KMS-11 (cell line): ENCODE results near the gene CDK12.

ENCODE experiments used
- H2AFZ ChIP-seq: fragments of 200-600 bp; sonication (generic); 2 replicates; pipeline ENCODE4 v1.6.1; 2016; ENCODE audit warnings: antibody characterized with exemption, mixed run types, low read depth
- H3K27ac ChIP-seq: fragments of 200-600 bp; sonication (generic); 2 replicates; pipeline ENCODE4 v1.6.1; 2016; ENCODE audit warnings: mild to moderate bottlenecking, mixed run types
- H3K27me3 ChIP-seq: fragments of 200-600 bp; sonication (generic); 2 replicates; pipeline ENCODE4 v1.6.1; 2017; ENCODE audit warnings: mild to moderate bottlenecking, low read depth, mixed run types, moderate library complexity; ENCODE audit not compliant: insufficient read depth
- H3K36me3 ChIP-seq: fragments of 200-600 bp; sonication (generic); 2 replicates; pipeline ENCODE4 v1.6.1; 2017; ENCODE audit warnings: mild to moderate bottlenecking, mixed run types; ENCODE audit not compliant: insufficient read depth
- H3K4me1 ChIP-seq: fragments of 200-600 bp; sonication (generic); 2 replicates; pipeline ENCODE4 v1.6.1; 2016; ENCODE audit warnings: mild to moderate bottlenecking, low read depth, mixed run types; ENCODE audit not compliant: poor library complexity, severe bottlenecking
- H3K4me2 ChIP-seq: fragments of 200-600 bp; sonication (generic); 2 replicates; pipeline ENCODE4 v1.7.0; 2016; ENCODE audit warnings: mild to moderate bottlenecking, mixed run types
- H3K4me3 ChIP-seq: fragments of 200-600 bp; sonication (generic); IDR thresholded peaks from 2 replicates; pipeline ENCODE4 v1.6.1; 2017; ENCODE audit warnings: low read depth, low read length, mixed read lengths; ENCODE audit not compliant: insufficient read depth
- H3K79me2 ChIP-seq: fragments of 200-600 bp; sonication (generic); 2 replicates; pipeline ENCODE4 v1.6.1; 2016; ENCODE audit warnings: low read depth, mixed run types; ENCODE audit not compliant: insufficient read depth
- H3K9ac ChIP-seq: fragments of 200-600 bp; sonication (generic); 2 replicates; pipeline ENCODE4 v1.6.1; 2016; ENCODE audit warnings: mild to moderate bottlenecking, mixed run types
- H4K20me1 ChIP-seq: fragments of 200-600 bp; sonication (generic); 2 replicates; pipeline ENCODE4 v1.6.1; 2016; ENCODE audit warnings: mild to moderate bottlenecking, mixed run types; ENCODE audit not compliant: insufficient read depth
- TF ChIP-seq, protein P1 (sequence below): fragments of 200-600 bp; sonication (generic); conservative IDR thresholded peaks from 2 replicates; pipeline ENCODE4 v1.6.1; 2017; ENCODE audit warnings: low read depth, mild to moderate bottlenecking, antibody characterized with exemption, low read length, moderate library complexity, mixed read lengths

CDK12 gene

GRCh38 chr17:39513915-39514314, 52.6 kb downstream of the CDK12 start:
- Histone ChIP-seq H3K36me3 (peaks cover 21% of the 10 kb centered on the region; the same call in 1 of the 2 replicates), H4K20me1 (no peaks in the 10 kb centered on the region; the same call in 1 of the 2 replicates), H3K9ac (no peak overlapping the region), H3K27ac (no peak overlapping the region), H3K4me1 (no peaks in the 10 kb centered on the region), H3K4me3 (no peak overlapping the region), H2AFZ (no peak overlapping the region), H3K27me3 (no peaks in the 10 kb centered on the region), H3K4me2 (no peak overlapping the region), H3K79me2 (no peaks in the 10 kb centered on the region)
- TF ChIP-seq, protein P1, sequence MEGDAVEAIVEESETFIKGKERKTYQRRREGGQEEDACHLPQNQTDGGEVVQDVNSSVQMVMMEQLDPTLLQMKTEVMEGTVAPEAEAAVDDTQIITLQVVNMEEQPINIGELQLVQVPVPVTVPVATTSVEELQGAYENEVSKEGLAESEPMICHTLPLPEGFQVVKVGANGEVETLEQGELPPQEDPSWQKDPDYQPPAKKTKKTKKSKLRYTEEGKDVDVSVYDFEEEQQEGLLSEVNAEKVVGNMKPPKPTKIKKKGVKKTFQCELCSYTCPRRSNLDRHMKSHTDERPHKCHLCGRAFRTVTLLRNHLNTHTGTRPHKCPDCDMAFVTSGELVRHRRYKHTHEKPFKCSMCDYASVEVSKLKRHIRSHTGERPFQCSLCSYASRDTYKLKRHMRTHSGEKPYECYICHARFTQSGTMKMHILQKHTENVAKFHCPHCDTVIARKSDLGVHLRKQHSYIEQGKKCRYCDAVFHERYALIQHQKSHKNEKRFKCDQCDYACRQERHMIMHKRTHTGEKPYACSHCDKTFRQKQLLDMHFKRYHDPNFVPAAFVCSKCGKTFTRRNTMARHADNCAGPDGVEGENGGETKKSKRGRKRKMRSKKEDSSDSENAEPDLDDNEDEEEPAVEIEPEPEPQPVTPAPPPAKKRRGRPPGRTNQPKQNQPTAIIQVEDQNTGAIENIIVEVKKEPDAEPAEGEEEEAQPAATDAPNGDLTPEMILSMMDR: no peak

- Histone ChIP-seq H3K27ac (no peak overlapping the region), H3K9ac (no peak overlapping the region), H3K79me2 (no peaks in the 10 kb centered on the region), H3K4me3 (no peak overlapping the region), H3K36me3 (peaks cover 12% of the 10 kb centered on the region; the same call in 1 of the 2 replicates), H3K4me2 (no peak overlapping the region), H3K27me3 (no peaks in the 10 kb centered on the region), H4K20me1 (no peaks in the 10 kb centered on the region; the same call in 1 of the 2 replicates), H3K4me1 (no peaks in the 10 kb centered on the region), H2AFZ (no peak overlapping the region)
- TF ChIP-seq, protein P1: no peak
Observed at GRCh38 chr17:39517224-39517623, 55.9 kb downstream of the CDK12 start.

GRCh38 chr17:39525801-39526506, 64.7 kb downstream of the CDK12 start:
- Histone ChIP-seq H4K20me1 (no peaks in the 10 kb centered on the region), H3K27me3 (no peaks in the 10 kb centered on the region), H3K36me3 (peaks cover 35% of the 10 kb centered on the region; the same call in 1 of the 2 replicates), H3K79me2 (no peaks in the 10 kb centered on the region), H3K4me3 (no peak overlapping the region), H3K4me2 (no peak overlapping the region), H3K4me1 (no peaks in the 10 kb centered on the region), H3K27ac (no peak overlapping the region), H2AFZ (no peak overlapping the region), H3K9ac (no peak overlapping the region)
- TF ChIP-seq, protein P1: no peak

GRCh38 chr17:39527220-39527813, 66.0 kb downstream of the CDK12 start:
- Histone ChIP-seq H3K36me3 (peaks cover 36% of the 10 kb centered on the region; the same call in 1 of the 2 replicates), H4K20me1 (no peaks in the 10 kb centered on the region)

More at GRCh38 chr17:39527220-39527813, 66.0 kb downstream of the CDK12 start:
- H3K4me1 ChIP-seq: no peaks in the 10 kb centered on the region
- no peak overlapping the region for H3K4me3 ChIP-seq
- H3K79me2 ChIP-seq: no peaks in the 10 kb centered on the region
- H3K27ac ChIP-seq: no peak overlapping the region
- H3K27me3 ChIP-seq: no peaks in the 10 kb centered on the region
- H2AFZ ChIP-seq: no peak overlapping the region
- H3K4me2 ChIP-seq: no peak overlapping the region
- TF ChIP-seq, protein P1: peak; percentile 76
- no peak overlapping the region for H3K9ac ChIP-seq
